Stimulated activated CD4-positive, alpha-beta T cell treated with anti-CD3 and anti-CD28 coated beads, Interleukin-1b, Interleukin-23, amount 100 ng/mL, for 48 hours (primary cell): ENCODE results near the gene PPP1R3G.
A peak's percentile ranks its signal among the peaks of the same experiment; 100 is the strongest.

Experiments used
- DNase-seq: peaks from one replicate; pipeline ENCODE4 v3.0.0-alpha.2; 2020

The PPP1R3G gene

GRCh38 chr6:5121956-5122355, 36.8 kb downstream of the PPP1R3G start:
- no peak for DNase-seq

GRCh38 chr6:5122504-5123112, 37.5 kb downstream of the PPP1R3G start:
- DNase-seq = no peak

GRCh38 chr6:5123296-5124143, 38.4 kb downstream of the PPP1R3G start:
- DNase-seq = no peak

- no peak for DNase-seq
Observed at GRCh38 chr6:5124526-5124925, 39.4 kb downstream of the PPP1R3G start.

GRCh38 chr6:5125152-5126006, 40.2 kb downstream of the PPP1R3G start:
- DNase-seq = no peak

GRCh38 chr6:5126214-5126613, 41.1 kb downstream of the PPP1R3G start:
- no peak for DNase-seq

- DNase-seq = no peak
Observed at GRCh38 chr6:5127106-5127687, 42.1 kb downstream of the PPP1R3G start.

GRCh38 chr6:5128351-5128750, 43.2 kb downstream of the PPP1R3G start:
- no peak for DNase-seq

- no peak for DNase-seq
Observed at GRCh38 chr6:5130135-5130866, 45.2 kb downstream of the PPP1R3G start.

- no peak for DNase-seq
Observed at GRCh38 chr6:5132731-5133130, 47.6 kb downstream of the PPP1R3G start.

GRCh38 chr6:5133943-5134342, 48.8 kb downstream of the PPP1R3G start:
- DNase-seq = no peak

GRCh38 chr6:5135788-5136376, 50.7 kb downstream of the PPP1R3G start:
- DNase-seq = peak; percentile 35

- no peak for DNase-seq
Observed at GRCh38 chr6:5136851-5137250, 51.7 kb downstream of the PPP1R3G start.
